Hematopoietic multipotent progenitor cell treated with erythropoietin and hydrocortisone succinate and interleukin-3 and kit ligand, for 4 days (in vitro differentiated cells): ENCODE data around the gene NOP14.
"Not testable (repeated sequence)": the region's sequence is repeated elsewhere in the genome, so short reads cannot be mapped to it uniquely, and the experiment has no call there.

Experiments used
- DNase-seq: peaks from one replicate; pipeline ENCODE4 v3.0.0-alpha.2; 2015

Gene NOP14

GRCh38 chr4:2961421-2961810, 1.8 kb downstream of the NOP14 start:
- peak; percentile 76 for DNase-seq

- DNase-seq: not testable (repeated sequence)
Measured at GRCh38 chr4:2960450-2960849, 2.8 kb downstream of the NOP14 start.

GRCh38 chr4:2958446-2958845, 4.8 kb downstream of the NOP14 start:
- DNase-seq: no peak

- not testable (repeated sequence) for DNase-seq
Measured at GRCh38 chr4:2955186-2956044, 7.8 kb downstream of the NOP14 start.

GRCh38 chr4:2954358-2955185, 8.6 kb downstream of the NOP14 start:
- DNase-seq: peak; percentile 25

GRCh38 chr4:2953496-2953895, 9.7 kb downstream of the NOP14 start:
- no peak for DNase-seq

GRCh38 chr4:2950221-2950989, 12.8 kb downstream of the NOP14 start:
- DNase-seq: no peak

GRCh38 chr4:2949782-2950125, 13.5 kb downstream of the NOP14 start:
- DNase-seq: no peak

- peak; percentile 64 for DNase-seq
Measured at GRCh38 chr4:2948895-2949781, 14.1 kb downstream of the NOP14 start.

- no peak for DNase-seq
Measured at GRCh38 chr4:2947926-2948325, 15.3 kb downstream of the NOP14 start.

GRCh38 chr4:2946812-2947600, 16.2 kb downstream of the NOP14 start:
- no peak for DNase-seq

GRCh38 chr4:2945619-2946604, 17.3 kb downstream of the NOP14 start:
- DNase-seq: not testable (repeated sequence)

- DNase-seq: no peak
Measured at GRCh38 chr4:2944586-2945526, 18.4 kb downstream of the NOP14 start.

GRCh38 chr4:2944091-2944482, 19.1 kb downstream of the NOP14 start:
- no peak for DNase-seq

GRCh38 chr4:2943364-2944090, 19.7 kb downstream of the NOP14 start:
- DNase-seq: no peak

- DNase-seq: no peak
Measured at GRCh38 chr4:2942532-2943363, 20.5 kb downstream of the NOP14 start.

- no peak for DNase-seq
Measured at GRCh38 chr4:2942037-2942531, 21.1 kb downstream of the NOP14 start.
